Measurements from ENCODE around the gene GSC2. TPM values are rescaled to one million over a fixed set of nuclear protein-coding genes. Genes with fewer than 3 reads are reported as not detected.

Gene GSC2
- total and polyA plus RNA-seq, 2 of the 8 experiments (the other 6 are each of a cell fraction or from before 2014, with no cell fraction given): 0.17 to 0.48 TPM

DNA sequence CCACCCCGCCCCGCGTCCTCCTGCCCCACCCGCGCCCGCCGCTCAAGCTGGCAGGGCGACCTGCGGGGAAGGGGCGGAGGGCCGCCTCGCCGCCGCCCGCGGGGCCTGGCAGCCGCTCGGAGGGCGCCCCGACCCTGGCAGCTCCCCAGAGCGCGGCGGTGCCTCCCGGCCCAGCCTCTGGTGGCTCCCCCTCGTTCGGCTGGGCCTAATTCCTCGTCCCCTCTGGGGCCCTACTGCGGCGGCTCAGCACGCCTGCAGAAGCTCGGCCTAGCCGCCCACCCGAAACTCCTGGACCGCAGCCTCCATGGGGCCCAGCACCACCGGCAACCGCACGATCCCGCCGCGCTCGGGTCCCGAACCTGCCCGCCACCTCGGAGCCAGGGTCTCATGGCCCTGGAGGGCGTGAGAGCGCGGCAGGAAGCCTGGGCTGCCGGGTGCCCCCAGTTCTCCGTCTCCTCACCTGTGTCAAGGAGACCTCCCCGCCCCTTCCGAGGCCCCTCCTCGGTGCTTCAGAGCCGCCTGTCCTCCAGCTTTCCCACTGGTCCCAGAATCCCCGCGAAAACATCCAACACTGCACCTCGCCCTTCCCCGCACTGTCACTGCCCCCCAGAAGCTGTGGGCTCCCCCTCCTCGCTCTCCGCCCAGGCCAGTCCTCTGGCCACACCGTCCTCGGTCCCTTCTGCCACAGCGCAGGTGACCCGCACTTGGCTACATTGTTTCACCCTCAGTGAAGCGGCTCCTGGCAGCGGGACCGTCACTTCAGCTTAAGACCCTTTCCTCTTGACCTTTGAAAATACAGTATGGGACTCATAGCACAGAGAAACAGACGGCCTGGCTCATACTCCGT lies 613 bp upstream of the GSC2 start:
- Histone ChIP-seq H3K4ac (replicated peaks; ENCODE audit: insufficient read length, low read depth, low read length) (no peak overlapping the region), H3K9me3 (ENCODE audit: insufficient read depth in 2 of 2, low read depth in 1 of 2, low read length in 1 of 2) (0 out of 4 replicates have a peak, but pooled peaks cover 0 to 6% of the 10 kb centered on the region in 2 experiments), H3K27me3 (replicated peaks in 1 of 4; ENCODE audit: control insufficient read depth in 3 of 4, extremely low read depth in 1 of 4, insufficient read depth in 3 of 4, low read length in 3 of 4) (peaks cover 52 to 71% (median 63%) of the 10 kb centered on the region in 4 experiments), H3K23ac (ENCODE audit: insufficient read length) (no peak overlapping the region), H3K14ac (ENCODE audit: insufficient read length) (no peak overlapping the region), H2BK20ac (ENCODE audit: low read length) (no peak overlapping the region), H2AK5ac (ENCODE audit: low read depth, low read length) (no peak overlapping the region), H4K91ac (replicated peaks; ENCODE audit: insufficient read length, low read length) (no peak overlapping the region), H4K8ac (ENCODE audit: extremely low read depth, insufficient read depth, low read length) (no peak overlapping the region), H3K56ac (replicated peaks; ENCODE audit: insufficient read length, low read depth, low read length) (no peak overlapping the region), H3K79me1 (ENCODE audit: low read depth, low read length) (no peaks in the 10 kb centered on the region), H3K4me1 (replicated peaks in 1 of 4; ENCODE audit: control insufficient read depth in 3 of 4, insufficient read depth in 4 of 4, low read length in 3 of 4) (peaks cover 0 to 7% (median 5%) of the 10 kb centered on the region in 4 experiments; a peak in 5 of 7 replicates), H3K27ac (ENCODE audit: low read depth, low read length) (no peak overlapping the region), H3K4me2 (ENCODE audit: insufficient read depth in 1 of 2, low read depth in 2 of 2, low read length in 2 of 2) (peak overlapping the region; percentile 40 to 55), H3K36me3 (ENCODE audit: control insufficient read depth in 2 of 4, insufficient read depth in 4 of 4, low read length in 3 of 4) (peaks cover 0 to 12% (median 0%) of the 10 kb centered on the region in 4 experiments; a peak in 1 of 8 replicates), H2BK5ac (ENCODE audit: low read depth, low read length) (no peak overlapping the region), H4K5ac (ENCODE audit: insufficient read length, low read depth, low read length) (no peak overlapping the region), H4K20me1 (replicated peaks in 1 of 2; ENCODE audit: control insufficient read depth in 1 of 2, insufficient read depth in 2 of 2, low read length in 2 of 2) (peaks cover 2 to 12% of the 10 kb centered on the region in 2 experiments), H3K18ac (ENCODE audit: extremely low read depth, low read length) (no peak overlapping the region), H2BK12ac (ENCODE audit: low read depth, low read length) (peak overlapping the region; percentile 75; the same call in 1 of the 2 replicates), H3K79me2 (ENCODE audit: control insufficient read depth in 1 of 2, insufficient read depth in 2 of 2, low read length in 2 of 2) (no peaks in the 10 kb centered on the region), H3K23me2 (ENCODE audit: low read depth, low read length) (peaks cover 7% of the 10 kb centered on the region; the same call in 1 of the 2 replicates), H2BK15ac (ENCODE audit: low read length) (no peak overlapping the region), H3K4me3 (ENCODE audit: extremely low read depth in 1 of 4, insufficient read depth in 2 of 4, low read depth in 3 of 4, low read length in 4 of 4) (peak overlapping the region in 3 of 4 experiments; percentile 10 to 47 (median 18); a peak in 4 of 8 replicates), H2AFZ (ENCODE audit: low read length) (no peak overlapping the region), H3K9ac (replicated peaks in 1 of 4; ENCODE audit: extremely low read depth in 1 of 4, low read depth in 3 of 4, low read length in 3 of 4) (no peak overlapping the region; a peak in 1 of 7 replicates), H2BK120ac (replicated peaks; ENCODE audit: low read depth, low read length) (no peak overlapping the region)
- ChIA-PET POLR2A (ENCODE audit: partially characterized antibody) (interaction anchor here (2.0 kb wide), 1 partner anchor 8 kb away, joined by 4 read pairs; no protein-coding TSS in a partner anchor), CTCF (ENCODE audit: partially characterized antibody) (interaction anchor here (0.7 to 1.3 kb wide), 2 partner anchors 18 to 1296 kb away, joined by 3 to 6 read pairs; no protein-coding TSS in a partner anchor)
- DNase-seq (ENCODE audit: low read depth in 1 of 2, low spot score in 2 of 2) (peak in 1 of 2 experiments; percentile 58), FAIRE-seq (no peak)
- 24% methylated on average over 57 of the region's 68 CpGs; no CpG with 5 or more reads in 1 of the 2 experiments for WGBS, 2 experiments (ENCODE audit: extremely low coverage in 1 of 2, insufficient coverage in 1 of 2, insufficient read length in 1 of 2, insufficient replicate concordance in 2 of 2, low coverage in 1 of 2, low lambda C conversion rate in 2 of 2, missing lambda C conversion rate in 1 of 2)
- TF ChIP-seq RXRA (IDR thresholded peaks at IDR 0.05; ENCODE audit: insufficient read depth, low read depth, low read length) (no peak), EZH2 (IDR thresholded peaks at IDR 0.05; ENCODE audit: low read depth, low read length, severe bottlenecking) (peak; percentile 96), EP300 (IDR thresholded peaks at IDR 0.05; ENCODE audit: borderline replicate concordance in 1 of 2, low read depth in 2 of 2, low read length in 2 of 2) (no peak), RNF2 (IDR thresholded peaks at IDR 0.05; ENCODE audit: borderline replicate concordance, low read depth, low read length, missing control alignments, poor library complexity, severe bottlenecking) (peak; percentile 50), TAF7 (optimal IDR thresholded peaks at IDR 0.05; ENCODE audit: borderline replicate concordance, low read depth, low read length) (no peak), ATF3 (IDR thresholded peaks at IDR 0.05; ENCODE audit: insufficient read depth, low read depth, low read length) (no peak), E2F6 (IDR thresholded peaks at IDR 0.05) (no peak)

Data from H1 (cell line).